Lung (tissue), 12 donors: ENCODE measurements around the gene FAM120C. TPM values are rescaled to one million over a fixed set of nuclear protein-coding genes. Genes with fewer than 3 reads are reported as not detected.

ENCODE experiments used
- ATAC-seq: fragments of 200-7000 bp; cut with Tn5 transposase; one replicate; pipeline ENCODE4 v1.9.1; 2020; ENCODE audit warnings: moderate number of reproducible peaks; ENCODE audit not compliant: insufficient read depth, low FRiP score
- DNase-seq, 3 donors: peaks; one replicate each; pipeline ENCODE4 v3.0.0-alpha.2; 2013 to 2017
- H3K27ac ChIP-seq, 2 donors: one replicate each; pipeline ENCODE4 v1.5.1; 2013; ENCODE audit warnings: mild to moderate bottlenecking in 2 of 2, moderate library complexity in 2 of 2, control low read depth in 1 of 2, inconsistent platforms in 1 of 2, low read depth in 1 of 2, low read length in 1 of 2
- H3K27me3 ChIP-seq, 3 donors: one replicate each; pipeline ENCODE4 v1.5.1; 2013; ENCODE audit warnings: low read length in 2 of 3; ENCODE audit not compliant: control insufficient read depth in 3 of 3, insufficient read depth in 3 of 3
- H3K36me3 ChIP-seq, 4 donors: one replicate each; pipeline ENCODE4 v1.5.1; 2013; ENCODE audit warnings: low read length in 4 of 4, mild to moderate bottlenecking in 1 of 4, moderate library complexity in 1 of 4; ENCODE audit not compliant: control insufficient read depth in 4 of 4, insufficient read depth in 4 of 4
- H3K4me1 ChIP-seq, 5 donors: one replicate each; pipeline ENCODE4 v1.5.1; 2013; ENCODE audit warnings: low read length in 5 of 5, mild to moderate bottlenecking in 2 of 5, moderate library complexity in 1 of 5; ENCODE audit not compliant: control insufficient read depth in 5 of 5, insufficient read depth in 5 of 5
- H3K4me3 ChIP-seq: one replicate; pipeline ENCODE4 v1.5.1; 2013; ENCODE audit warnings: mild to moderate bottlenecking, control low read depth, moderate library complexity
- H3K9ac ChIP-seq, 2 donors: one replicate each; pipeline ENCODE4 v1.5.1; 2013; ENCODE audit warnings: low read length in 2 of 2, control low read depth in 1 of 2; ENCODE audit not compliant: insufficient read depth in 1 of 2
- H3K9me3 ChIP-seq, 4 donors: one replicate each; pipeline ENCODE4 v1.5.1; 2013; ENCODE audit warnings: low read length in 3 of 4, mild to moderate bottlenecking in 1 of 4, moderate library complexity in 1 of 4; ENCODE audit not compliant: control insufficient read depth in 4 of 4, insufficient read depth in 3 of 4
- WGBS, 2 donors: extraction: QIAGEN DNeasy Blood & Tissue Kit; methylation state at CpG; one replicate each; pipeline ENCODE4 v1.1.7; 2013; 5-methylcytosine and 5-hydroxymethylcytosine counted together
- polyA plus RNA-seq, 2 donors: library from polyadenylated mRNA; stranded (reverse); fragments of 200-250 nt; gene quantifications; one replicate each; pipeline ENCODE4 v1.2.1, GENCODE V29; 2013
- total RNA-seq, 2 donors: library from RNA; depleted of rRNA in 1 of 2; stranded (reverse); fragments of >200 nt in 1 of 2; gene quantifications; one replicate each; pipeline ENCODE4 v1.2.1, GENCODE V29; 2014 to 2021
- TF ChIP-seq, protein P1 (sequence below): IDR thresholded peaks from 2 replicates; pipeline ENCODE4 v1.5.1; 2012; ENCODE audit warnings: mild to moderate bottlenecking; ENCODE audit errors: control extremely low read depth, extremely low read depth
- donor health status: control.
- donor health status: control.
- donor health status: Bipolar disorder and iron deficiency.
- donor health status: healthy.
- donor health status: DM: yes; HTN: yes; CAD: no.

The FAM120C gene
- total and polyA plus RNA-seq, 4 donors: 1.7 to 14.4 (median 5.5) TPM

DNA sequence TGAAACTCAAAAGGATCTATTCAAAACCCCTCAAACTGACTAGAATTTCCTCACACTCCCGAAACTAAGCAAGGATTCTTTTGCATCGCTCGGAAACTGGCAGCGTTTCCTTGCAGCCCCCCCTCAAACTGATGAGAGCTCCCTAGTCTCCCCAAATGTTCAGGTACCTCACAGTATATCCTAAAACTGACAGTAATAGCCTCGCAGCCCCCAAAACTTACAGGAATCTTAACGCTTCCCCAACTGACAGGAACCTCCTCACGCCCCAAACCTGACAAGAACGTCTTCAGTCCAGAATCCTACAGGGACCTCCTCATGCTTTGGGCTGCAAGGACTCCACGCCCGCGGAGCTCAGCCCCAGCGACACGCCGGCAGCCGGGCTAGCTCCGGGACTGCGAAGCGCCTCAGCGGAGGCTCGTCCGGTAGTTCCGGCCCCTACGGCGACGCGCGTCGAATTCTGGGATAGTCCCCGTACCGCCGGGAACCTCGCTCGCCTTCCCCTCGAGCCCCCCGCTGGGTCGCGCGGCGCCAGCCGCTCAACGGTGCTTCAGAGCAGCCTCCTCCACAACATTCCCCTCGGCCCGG lies 139.4 kb downstream of the FAM120C start:
- WGBS, 2 donors: 0 to 36% methylated on average over 22 to 43 of the region's 43 CpGs
- peaks cover 0 to 8% (median 0%) of the 10 kb centered on the region in 4 donors for H3K9me3 ChIP-seq
- H3K27ac ChIP-seq: peak overlapping the region; percentile 97 to 98
- peaks cover 0 to 6% (median 1%) of the 10 kb centered on the region in 4 donors for H3K36me3 ChIP-seq
- DNase-seq (peak in 2 of 3 donors; percentile 28 to 31), ATAC-seq (peak; percentile 24)
- TF ChIP-seq, protein P1, sequence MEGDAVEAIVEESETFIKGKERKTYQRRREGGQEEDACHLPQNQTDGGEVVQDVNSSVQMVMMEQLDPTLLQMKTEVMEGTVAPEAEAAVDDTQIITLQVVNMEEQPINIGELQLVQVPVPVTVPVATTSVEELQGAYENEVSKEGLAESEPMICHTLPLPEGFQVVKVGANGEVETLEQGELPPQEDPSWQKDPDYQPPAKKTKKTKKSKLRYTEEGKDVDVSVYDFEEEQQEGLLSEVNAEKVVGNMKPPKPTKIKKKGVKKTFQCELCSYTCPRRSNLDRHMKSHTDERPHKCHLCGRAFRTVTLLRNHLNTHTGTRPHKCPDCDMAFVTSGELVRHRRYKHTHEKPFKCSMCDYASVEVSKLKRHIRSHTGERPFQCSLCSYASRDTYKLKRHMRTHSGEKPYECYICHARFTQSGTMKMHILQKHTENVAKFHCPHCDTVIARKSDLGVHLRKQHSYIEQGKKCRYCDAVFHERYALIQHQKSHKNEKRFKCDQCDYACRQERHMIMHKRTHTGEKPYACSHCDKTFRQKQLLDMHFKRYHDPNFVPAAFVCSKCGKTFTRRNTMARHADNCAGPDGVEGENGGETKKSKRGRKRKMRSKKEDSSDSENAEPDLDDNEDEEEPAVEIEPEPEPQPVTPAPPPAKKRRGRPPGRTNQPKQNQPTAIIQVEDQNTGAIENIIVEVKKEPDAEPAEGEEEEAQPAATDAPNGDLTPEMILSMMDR: no peak
- H3K4me1 ChIP-seq: peaks cover 0 to 6% (median 0%) of the 10 kb centered on the region in 5 donors
- H3K9ac ChIP-seq: peak overlapping the region; percentile 60 to 69
- no peaks in the 10 kb centered on the region for H3K27me3 ChIP-seq
- H3K4me3 ChIP-seq: peak overlapping the region; percentile 60

DNA sequence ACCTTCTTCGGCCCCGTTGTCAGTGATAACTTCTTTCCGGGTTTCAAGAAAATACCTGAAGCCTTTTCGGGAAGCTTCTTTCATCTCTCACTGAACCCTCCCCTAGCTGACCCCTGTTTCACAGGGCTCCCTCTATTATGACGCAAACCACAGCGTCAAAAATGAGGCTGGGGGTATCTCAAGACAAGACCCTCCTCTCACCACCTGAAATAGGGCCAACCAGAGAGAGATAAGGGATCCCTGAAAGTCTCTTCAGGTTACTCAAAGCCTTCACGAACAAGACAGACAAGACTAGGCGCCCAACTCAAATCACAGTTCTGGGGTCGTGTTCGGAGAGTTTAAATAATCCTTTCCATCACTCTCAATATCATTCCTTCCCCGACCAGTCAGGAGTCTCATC lies 140.0 kb downstream of the FAM120C start:
- WGBS, 2 donors: 1 to 39% methylated on average over 11 of the region's 11 CpGs
- Histone ChIP-seq H3K9ac (peak overlapping the region in 1 of 2 donors; percentile 69), H3K27ac (peak overlapping the region in 1 of 2 donors; percentile 28), H3K9me3 (peaks cover 0 to 8% (median 0%) of the 10 kb centered on the region in 4 donors), H3K4me1 (peaks cover 0 to 6% (median 0%) of the 10 kb centered on the region in 5 donors), H3K36me3 (peaks cover 0 to 6% (median 4%) of the 10 kb centered on the region in 4 donors), H3K27me3 (no peaks in the 10 kb centered on the region), H3K4me3 (peak overlapping the region; percentile 60)
- DNase-seq (peak in 1 of 3 donors; percentile 29), ATAC-seq (no peak)
- TF ChIP-seq, protein P1: no peak

DNA sequence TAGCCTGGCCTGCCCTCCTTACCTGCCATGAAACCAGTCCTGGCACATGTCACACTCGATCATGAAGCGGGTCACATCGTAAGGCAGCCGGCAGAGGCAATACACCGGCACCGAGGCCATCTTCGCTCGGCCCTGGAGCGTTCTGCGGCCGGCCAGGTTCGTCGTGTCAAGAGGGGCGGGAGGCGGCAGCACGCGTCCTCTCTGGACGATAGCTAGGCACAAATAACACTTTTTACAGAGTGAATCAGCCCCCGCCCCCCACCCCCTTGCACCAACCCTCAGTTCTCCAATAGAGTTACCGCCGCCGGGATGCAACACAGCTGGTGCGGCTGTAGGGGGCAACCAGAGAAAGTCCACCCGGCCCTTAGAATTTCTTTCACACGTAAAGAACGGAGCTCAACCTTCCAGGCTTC lies 140.4 kb downstream of the FAM120C start:
- WGBS, 2 donors: 8 to 37% methylated on average over 21 to 26 of the region's 26 CpGs
- TF ChIP-seq, protein P1: no peak
- Histone ChIP-seq H3K4me1 (peaks cover 0 to 6% (median 0%) of the 10 kb centered on the region in 5 donors), H3K36me3 (peaks cover 0 to 6% (median 4%) of the 10 kb centered on the region in 4 donors), H3K9ac (no peak overlapping the region), H3K9me3 (peaks cover 0 to 8% (median 0%) of the 10 kb centered on the region in 4 donors), H3K27me3 (no peaks in the 10 kb centered on the region), H3K27ac (peak overlapping the region; percentile 45 to 60), H3K4me3 (peak overlapping the region; percentile 46)
- DNase-seq: peak; percentile 72 to 76 (median 74)
- no peak for ATAC-seq
